Panc1 (cell line): ENCODE data around the gene TTLL6.

Experiments used
- POLR2AphosphoS5 ChIP-seq: IDR thresholded peaks from 2 replicates; pipeline ENCODE4 v1.6.1; 2012; ENCODE audit warnings: mild to moderate bottlenecking, low read depth, low read length, moderate library complexity
- SIN3A ChIP-seq: IDR thresholded peaks from 2 replicates; pipeline ENCODE4 v1.6.1; 2012; ENCODE audit warnings: low read depth, mild to moderate bottlenecking, low read length, moderate library complexity, borderline replicate concordance; ENCODE audit not compliant: insufficient read depth
- TF ChIP-seq, protein P1 (sequence below): fragments of 450-650 bp; IDR thresholded peaks from 2 replicates; pipeline ENCODE4 v1.5.1; 2017; ENCODE audit warnings: mild to moderate bottlenecking
- TF ChIP-seq, protein P2 (sequence below), 2 experiments: IDR thresholded peaks; 2 replicates each; pipeline ENCODE4 v1.6.1; 2011 to 2012; ENCODE audit warnings: low read depth in 2 of 2, control low read depth in 1 of 2, low read length in 1 of 2, mild to moderate bottlenecking in 1 of 2, moderate library complexity in 1 of 2; ENCODE audit not compliant: insufficient read depth in 1 of 2

DNA sequence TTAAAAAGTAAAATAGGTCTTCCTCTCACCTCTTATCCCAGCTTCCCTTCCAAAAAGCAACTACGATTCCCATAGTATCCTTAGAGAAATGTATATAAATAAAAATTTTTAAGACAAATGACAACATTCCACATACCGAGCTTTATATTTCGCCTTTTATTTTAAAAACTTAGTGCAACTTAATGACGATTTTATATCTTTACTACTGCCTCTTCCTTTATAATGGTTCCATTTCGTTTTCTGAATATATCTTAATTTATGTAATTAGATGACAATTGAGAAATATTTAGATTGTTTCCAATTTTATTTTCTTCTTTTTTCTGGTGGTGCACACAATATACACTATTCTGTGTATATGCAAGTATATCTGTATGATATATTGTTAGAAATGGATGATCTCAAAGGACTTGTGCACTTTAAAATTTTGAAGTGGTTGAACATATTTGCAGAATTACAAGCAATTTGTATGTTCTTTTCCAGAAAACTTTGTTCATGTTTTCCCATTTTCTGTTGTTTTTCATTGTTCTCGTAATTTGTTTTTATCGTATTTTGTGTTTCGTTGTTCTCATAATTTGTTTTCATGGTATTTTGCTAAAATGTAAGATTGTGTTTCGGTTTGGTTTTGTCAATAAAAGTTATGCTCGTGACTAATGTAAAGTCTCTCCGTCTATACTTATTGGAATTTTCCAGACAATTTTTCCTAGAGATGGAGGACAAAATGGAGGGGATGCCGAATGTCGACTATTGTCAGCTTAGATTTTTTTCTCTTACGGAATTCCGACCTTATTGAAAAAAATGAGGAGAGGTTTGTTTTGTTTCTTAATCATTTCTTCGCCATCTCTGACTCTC is 68.1 kb downstream of the TTLL6 start:
- TF ChIP-seq, protein P1, sequence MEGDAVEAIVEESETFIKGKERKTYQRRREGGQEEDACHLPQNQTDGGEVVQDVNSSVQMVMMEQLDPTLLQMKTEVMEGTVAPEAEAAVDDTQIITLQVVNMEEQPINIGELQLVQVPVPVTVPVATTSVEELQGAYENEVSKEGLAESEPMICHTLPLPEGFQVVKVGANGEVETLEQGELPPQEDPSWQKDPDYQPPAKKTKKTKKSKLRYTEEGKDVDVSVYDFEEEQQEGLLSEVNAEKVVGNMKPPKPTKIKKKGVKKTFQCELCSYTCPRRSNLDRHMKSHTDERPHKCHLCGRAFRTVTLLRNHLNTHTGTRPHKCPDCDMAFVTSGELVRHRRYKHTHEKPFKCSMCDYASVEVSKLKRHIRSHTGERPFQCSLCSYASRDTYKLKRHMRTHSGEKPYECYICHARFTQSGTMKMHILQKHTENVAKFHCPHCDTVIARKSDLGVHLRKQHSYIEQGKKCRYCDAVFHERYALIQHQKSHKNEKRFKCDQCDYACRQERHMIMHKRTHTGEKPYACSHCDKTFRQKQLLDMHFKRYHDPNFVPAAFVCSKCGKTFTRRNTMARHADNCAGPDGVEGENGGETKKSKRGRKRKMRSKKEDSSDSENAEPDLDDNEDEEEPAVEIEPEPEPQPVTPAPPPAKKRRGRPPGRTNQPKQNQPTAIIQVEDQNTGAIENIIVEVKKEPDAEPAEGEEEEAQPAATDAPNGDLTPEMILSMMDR, result no peak
- no peak for TF ChIP-seq POLR2AphosphoS5
- TF ChIP-seq, protein P2, sequence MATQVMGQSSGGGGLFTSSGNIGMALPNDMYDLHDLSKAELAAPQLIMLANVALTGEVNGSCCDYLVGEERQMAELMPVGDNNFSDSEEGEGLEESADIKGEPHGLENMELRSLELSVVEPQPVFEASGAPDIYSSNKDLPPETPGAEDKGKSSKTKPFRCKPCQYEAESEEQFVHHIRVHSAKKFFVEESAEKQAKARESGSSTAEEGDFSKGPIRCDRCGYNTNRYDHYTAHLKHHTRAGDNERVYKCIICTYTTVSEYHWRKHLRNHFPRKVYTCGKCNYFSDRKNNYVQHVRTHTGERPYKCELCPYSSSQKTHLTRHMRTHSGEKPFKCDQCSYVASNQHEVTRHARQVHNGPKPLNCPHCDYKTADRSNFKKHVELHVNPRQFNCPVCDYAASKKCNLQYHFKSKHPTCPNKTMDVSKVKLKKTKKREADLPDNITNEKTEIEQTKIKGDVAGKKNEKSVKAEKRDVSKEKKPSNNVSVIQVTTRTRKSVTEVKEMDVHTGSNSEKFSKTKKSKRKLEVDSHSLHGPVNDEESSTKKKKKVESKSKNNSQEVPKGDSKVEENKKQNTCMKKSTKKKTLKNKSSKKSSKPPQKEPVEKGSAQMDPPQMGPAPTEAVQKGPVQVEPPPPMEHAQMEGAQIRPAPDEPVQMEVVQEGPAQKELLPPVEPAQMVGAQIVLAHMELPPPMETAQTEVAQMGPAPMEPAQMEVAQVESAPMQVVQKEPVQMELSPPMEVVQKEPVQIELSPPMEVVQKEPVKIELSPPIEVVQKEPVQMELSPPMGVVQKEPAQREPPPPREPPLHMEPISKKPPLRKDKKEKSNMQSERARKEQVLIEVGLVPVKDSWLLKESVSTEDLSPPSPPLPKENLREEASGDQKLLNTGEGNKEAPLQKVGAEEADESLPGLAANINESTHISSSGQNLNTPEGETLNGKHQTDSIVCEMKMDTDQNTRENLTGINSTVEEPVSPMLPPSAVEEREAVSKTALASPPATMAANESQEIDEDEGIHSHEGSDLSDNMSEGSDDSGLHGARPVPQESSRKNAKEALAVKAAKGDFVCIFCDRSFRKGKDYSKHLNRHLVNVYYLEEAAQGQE (IDR thresholded peaks at IDR 0.05; ENCODE audit: insufficient read depth in 1 of 2, low read depth in 2 of 2, low read length in 1 of 2), result no peak
- TF ChIP-seq SIN3A, result no peak
